HFFc6 (cell line): ENCODE measurements around the gene SELENOF. TPM values are rescaled to one million over a fixed set of nuclear protein-coding genes. Genes with fewer than 3 reads are reported as not detected.

Experiments used
- DNase-seq: peaks from one replicate; pipeline ENCODE4 v3.0.0-alpha.2; 2018
- H3K27ac Mint-ChIP-seq: 2 replicates; pipeline ENCODE4 v1.8.0; 2020; ENCODE audit warnings: mild to moderate bottlenecking, mixed read lengths
- H3K27me3 Mint-ChIP-seq: 2 replicates; pipeline ENCODE4 v1.8.0; 2021; ENCODE audit warnings: mild to moderate bottlenecking, moderate library complexity, mixed read lengths; ENCODE audit not compliant: insufficient read depth
- H3K36me3 Mint-ChIP-seq: 2 replicates; pipeline ENCODE4 v1.8.0; 2021; ENCODE audit warnings: low read depth, mixed read lengths
- H3K4me1 Mint-ChIP-seq: 2 replicates; pipeline ENCODE4 v1.8.0; 2020; ENCODE audit warnings: low read depth, mixed read lengths
- H3K4me3 Mint-ChIP-seq: 2 replicates; pipeline ENCODE4 v1.8.0; 2020; ENCODE audit warnings: mild to moderate bottlenecking, moderate library complexity, mixed read lengths
- H3K9me3 Mint-ChIP-seq: 2 replicates; pipeline ENCODE4 v1.8.0; 2020; ENCODE audit warnings: mild to moderate bottlenecking, mixed read lengths
- CTCF ChIP-seq: fragments of 200-600 bp; sonication (generic); IDR thresholded peaks from 2 replicates; pipeline ENCODE4 v1.5.0; 2021; ENCODE audit warnings: antibody characterized with exemption, mild to moderate bottlenecking
- total RNA-seq, 6 experiments: library from RNA; stranded (reverse); fragmentation: NEBNext Ultra II Directional; extraction: Animal tissue kit (Norgen Biotek cat#: 25700); gene quantifications; 2 replicates in 1 of 6; 3 replicates in 5 of 6; pipeline ENCODE4 v1.2.3, GENCODE V29; 2021

SELENOF gene
- total RNA-seq, 6 experiments from 2014 or later: 251 to 322 (median 278) TPM

- H3K9me3 Mint-ChIP-seq: no peaks in the 10 kb centered on the region
- H3K27ac Mint-ChIP-seq: no peak overlapping the region
- no peak overlapping the region for H3K4me3 Mint-ChIP-seq
- no peak for TF ChIP-seq CTCF
- no peak for DNase-seq
- no peaks in the 10 kb centered on the region for H3K36me3 Mint-ChIP-seq
- H3K27me3 Mint-ChIP-seq: peaks cover 6% of the 10 kb centered on the region
- H3K4me1 Mint-ChIP-seq: peaks cover 16% of the 10 kb centered on the region
Observed at GRCh38 chr1:86828024-86828423, 85.9 kb downstream of the SELENOF start.

GRCh38 chr1:86826856-86827255, 87.1 kb downstream of the SELENOF start:
- no peak for TF ChIP-seq CTCF
- Mint-ChIP-seq H3K9me3 (no peaks in the 10 kb centered on the region), H3K36me3 (no peaks in the 10 kb centered on the region), H3K27ac (no peak overlapping the region), H3K4me3 (no peak overlapping the region), H3K27me3 (peaks cover 11% of the 10 kb centered on the region), H3K4me1 (peaks cover 16% of the 10 kb centered on the region)
- no peak for DNase-seq

GRCh38 chr1:86825319-86825718, 88.6 kb downstream of the SELENOF start:
- H3K9me3 Mint-ChIP-seq: no peaks in the 10 kb centered on the region
- DNase-seq: peak; percentile 57
- TF ChIP-seq CTCF: no peak
- H3K27ac Mint-ChIP-seq: no peak overlapping the region
- peaks cover 16% of the 10 kb centered on the region for H3K4me1 Mint-ChIP-seq
- H3K4me3 Mint-ChIP-seq: no peak overlapping the region
- peaks cover 11% of the 10 kb centered on the region for H3K27me3 Mint-ChIP-seq
- no peaks in the 10 kb centered on the region for H3K36me3 Mint-ChIP-seq

- Mint-ChIP-seq H3K4me1 (peaks cover 10% of the 10 kb centered on the region), H3K27me3 (peaks cover 11% of the 10 kb centered on the region), H3K4me3 (no peak overlapping the region), H3K27ac (no peak overlapping the region), H3K9me3 (no peaks in the 10 kb centered on the region), H3K36me3 (no peaks in the 10 kb centered on the region)
- no peak for TF ChIP-seq CTCF
- no peak for DNase-seq
Observed at GRCh38 chr1:86823821-86824500, 90.0 kb downstream of the SELENOF start.

GRCh38 chr1:86823386-86823785, 90.5 kb downstream of the SELENOF start:
- TF ChIP-seq CTCF: no peak
- H3K4me1 Mint-ChIP-seq: peaks cover 10% of the 10 kb centered on the region
- no peak for DNase-seq
- H3K9me3 Mint-ChIP-seq: no peaks in the 10 kb centered on the region
- H3K36me3 Mint-ChIP-seq: no peaks in the 10 kb centered on the region
- peaks cover 11% of the 10 kb centered on the region for H3K27me3 Mint-ChIP-seq
- no peak overlapping the region for H3K27ac Mint-ChIP-seq
- no peak overlapping the region for H3K4me3 Mint-ChIP-seq
